Activated CD4-positive, alpha-beta T cell treated with anti-CD3 and anti-CD28 coated beads, Interleukin-2, amount 50 U/mL, for 24 hours (primary cell): ENCODE measurements around the gene DLST.

ENCODE experiments used
- DNase-seq, 2 donors: peaks; one replicate each; pipeline ENCODE4 v3.0.0-alpha.2; 2020; ENCODE audit warnings: low read depth in 1 of 2, low spot score in 1 of 2

The DLST gene

GRCh38 chr14:74881431-74882102, at the start of gene DLST:
TSS of gene DLST (plus strand) at chr14:74881916. CDS start at chr14:74881954, 38 bp downstream.
- DNase-seq, result peak; percentile 79 to 83

- no peak for DNase-seq
Measured at GRCh38 chr14:74832849-74833248, 48.9 kb upstream of the DLST start.

- no peak for DNase-seq
Measured at GRCh38 chr14:74834692-74835392, 46.9 kb upstream of the DLST start.

- DNase-seq, result no peak
Measured at GRCh38 chr14:74835645-74836250, 46.0 kb upstream of the DLST start.

GRCh38 chr14:74836251-74836960, 45.3 kb upstream of the DLST start:
- DNase-seq, result no peak

GRCh38 chr14:74838166-74838565, 43.5 kb upstream of the DLST start:
- no peak for DNase-seq

- no peak for DNase-seq
Measured at GRCh38 chr14:74840603-74841030, 41.1 kb upstream of the DLST start.

- no peak for DNase-seq
Measured at GRCh38 chr14:74841230-74842207, 40.2 kb upstream of the DLST start.

GRCh38 chr14:74843653-74844052, 38.1 kb upstream of the DLST start:
- no peak for DNase-seq

GRCh38 chr14:74846168-74846567, 35.5 kb upstream of the DLST start:
- no peak for DNase-seq

GRCh38 chr14:74846968-74847665, 34.6 kb upstream of the DLST start:
- no peak for DNase-seq

GRCh38 chr14:74848768-74849167, 32.9 kb upstream of the DLST start:
- DNase-seq, result no peak

- no peak for DNase-seq
Measured at GRCh38 chr14:74852922-74853530, 28.7 kb upstream of the DLST start.

- DNase-seq, result no peak
Measured at GRCh38 chr14:74853581-74853980, 28.1 kb upstream of the DLST start.

GRCh38 chr14:74855021-74855420, 26.7 kb upstream of the DLST start:
- no peak for DNase-seq

- no peak for DNase-seq
Measured at GRCh38 chr14:74855945-74856344, 25.8 kb upstream of the DLST start.

- no peak for DNase-seq
Measured at GRCh38 chr14:74856366-74856765, 25.4 kb upstream of the DLST start.

- no peak for DNase-seq
Measured at GRCh38 chr14:74858022-74858421, 23.7 kb upstream of the DLST start.

- DNase-seq, result no peak
Measured at GRCh38 chr14:74859757-74860552, 21.8 kb upstream of the DLST start.
